ENCODE results near the gene TTYH3. TPM values are rescaled to one million over a fixed set of nuclear protein-coding genes. Genes with fewer than 3 reads are reported as not detected.
"Not testable (repeated sequence)": the region's sequence is repeated elsewhere in the genome, so short reads cannot be mapped to it uniquely, and the experiment has no call there.

The TTYH3 gene
- total and polyA plus RNA-seq, 8 donors = 82.9 to 153 (median 111) TPM

DNA sequence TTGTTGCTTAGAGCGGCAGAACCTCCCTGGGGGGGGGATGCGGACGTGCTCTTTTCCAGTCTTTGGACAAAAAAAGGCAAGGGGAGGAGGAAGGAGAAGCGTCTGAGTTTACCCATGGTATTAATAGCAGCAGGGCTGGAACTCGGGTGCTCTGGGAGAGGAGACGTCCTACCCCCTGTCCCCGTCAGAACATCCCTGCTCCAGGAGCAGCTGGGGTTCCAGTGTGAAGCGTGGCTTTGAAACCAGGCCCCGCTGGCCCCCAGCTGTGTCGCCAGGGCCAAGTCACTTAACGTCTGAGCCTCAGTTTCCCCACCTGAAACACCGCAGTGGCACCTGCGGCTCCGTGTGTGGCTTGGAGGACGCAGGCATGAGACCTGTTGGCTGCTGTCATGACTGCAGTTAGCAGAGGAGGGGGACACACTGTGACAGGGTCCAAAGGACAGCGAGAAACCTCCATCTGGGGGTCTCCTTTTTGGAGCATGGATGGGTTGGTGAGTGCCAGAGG, 57.6 kb downstream of the TTYH3 start:
- ATAC-seq (no peak), DNase-seq (no peak)
- H3K9me3 ChIP-seq = no peaks in the 10 kb centered on the region
- H3K4me3 ChIP-seq = no peak overlapping the region
- TF ChIP-seq, protein P1, sequence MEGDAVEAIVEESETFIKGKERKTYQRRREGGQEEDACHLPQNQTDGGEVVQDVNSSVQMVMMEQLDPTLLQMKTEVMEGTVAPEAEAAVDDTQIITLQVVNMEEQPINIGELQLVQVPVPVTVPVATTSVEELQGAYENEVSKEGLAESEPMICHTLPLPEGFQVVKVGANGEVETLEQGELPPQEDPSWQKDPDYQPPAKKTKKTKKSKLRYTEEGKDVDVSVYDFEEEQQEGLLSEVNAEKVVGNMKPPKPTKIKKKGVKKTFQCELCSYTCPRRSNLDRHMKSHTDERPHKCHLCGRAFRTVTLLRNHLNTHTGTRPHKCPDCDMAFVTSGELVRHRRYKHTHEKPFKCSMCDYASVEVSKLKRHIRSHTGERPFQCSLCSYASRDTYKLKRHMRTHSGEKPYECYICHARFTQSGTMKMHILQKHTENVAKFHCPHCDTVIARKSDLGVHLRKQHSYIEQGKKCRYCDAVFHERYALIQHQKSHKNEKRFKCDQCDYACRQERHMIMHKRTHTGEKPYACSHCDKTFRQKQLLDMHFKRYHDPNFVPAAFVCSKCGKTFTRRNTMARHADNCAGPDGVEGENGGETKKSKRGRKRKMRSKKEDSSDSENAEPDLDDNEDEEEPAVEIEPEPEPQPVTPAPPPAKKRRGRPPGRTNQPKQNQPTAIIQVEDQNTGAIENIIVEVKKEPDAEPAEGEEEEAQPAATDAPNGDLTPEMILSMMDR (IDR thresholded peaks at IDR 0.05) = no peak
- H3K36me3 ChIP-seq = no peaks in the 10 kb centered on the region
- no peak overlapping the region for H3K27ac ChIP-seq
- H3K27me3 ChIP-seq = peaks cover 23 to 65% of the 10 kb centered on the region in 2 donors
- intact Hi-C loops (cut with DNase I) = loop anchor here in 1 of 2 donors (10.0 kb wide), 2 partner anchors 125 to 235 kb away; no protein-coding TSS in a partner anchor
- peaks cover 3 to 22% of the 10 kb centered on the region in 2 donors for H3K4me1 ChIP-seq

DNA sequence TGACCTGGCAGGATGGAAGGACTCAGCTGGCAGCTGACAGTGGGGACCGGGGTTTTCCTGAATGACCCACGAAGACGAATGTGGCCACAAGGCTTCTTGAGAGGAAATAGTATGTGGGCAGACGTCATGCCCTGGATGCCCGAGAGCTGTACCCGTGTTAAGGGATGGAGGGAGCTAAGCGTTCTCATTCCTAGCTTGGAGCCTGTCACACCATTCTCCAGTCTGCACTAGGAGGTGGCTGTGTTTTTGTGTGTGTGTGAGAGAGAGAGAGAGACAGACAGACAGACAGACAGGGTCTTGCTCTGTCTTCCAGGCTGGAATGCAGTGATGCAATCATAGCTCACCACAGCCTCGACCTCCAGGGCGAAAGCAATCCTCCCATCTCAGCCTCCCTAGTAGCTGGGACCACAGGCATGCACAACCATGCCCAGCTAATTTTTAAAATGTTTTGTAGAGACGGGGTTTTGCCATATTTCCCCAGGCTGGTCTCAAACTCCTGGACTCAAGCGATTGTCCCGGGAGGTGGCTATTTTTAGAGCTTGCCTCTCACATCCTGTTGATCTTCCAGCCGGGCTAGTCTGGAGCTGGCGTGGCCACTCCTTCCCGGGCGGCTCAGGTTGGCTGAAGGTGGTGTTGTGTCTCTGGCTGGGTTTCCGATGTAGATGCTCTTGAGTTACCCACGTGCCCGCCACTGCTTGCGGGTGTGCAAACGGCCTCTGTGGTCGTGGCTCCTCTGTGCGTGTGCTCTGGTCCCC, 58.3 kb downstream of the TTYH3 start:
- H3K27ac ChIP-seq = no peak overlapping the region
- H3K9me3 ChIP-seq = no peaks in the 10 kb centered on the region
- H3K4me3 ChIP-seq = no peak overlapping the region
- H3K27me3 ChIP-seq = peaks cover 23 to 58% of the 10 kb centered on the region in 2 donors
- DNase-seq (no peak), ATAC-seq (no peak)
- TF ChIP-seq, protein P1 (IDR thresholded peaks at IDR 0.05) = no peak
- no peaks in the 10 kb centered on the region for H3K36me3 ChIP-seq
- H3K4me1 ChIP-seq = peaks cover 3 to 22% of the 10 kb centered on the region in 2 donors
- intact Hi-C loops (cut with DNase I) = loop anchor here in 1 of 2 donors (10.0 kb wide), 2 partner anchors 125 to 235 kb away; no protein-coding TSS in a partner anchor

DNA sequence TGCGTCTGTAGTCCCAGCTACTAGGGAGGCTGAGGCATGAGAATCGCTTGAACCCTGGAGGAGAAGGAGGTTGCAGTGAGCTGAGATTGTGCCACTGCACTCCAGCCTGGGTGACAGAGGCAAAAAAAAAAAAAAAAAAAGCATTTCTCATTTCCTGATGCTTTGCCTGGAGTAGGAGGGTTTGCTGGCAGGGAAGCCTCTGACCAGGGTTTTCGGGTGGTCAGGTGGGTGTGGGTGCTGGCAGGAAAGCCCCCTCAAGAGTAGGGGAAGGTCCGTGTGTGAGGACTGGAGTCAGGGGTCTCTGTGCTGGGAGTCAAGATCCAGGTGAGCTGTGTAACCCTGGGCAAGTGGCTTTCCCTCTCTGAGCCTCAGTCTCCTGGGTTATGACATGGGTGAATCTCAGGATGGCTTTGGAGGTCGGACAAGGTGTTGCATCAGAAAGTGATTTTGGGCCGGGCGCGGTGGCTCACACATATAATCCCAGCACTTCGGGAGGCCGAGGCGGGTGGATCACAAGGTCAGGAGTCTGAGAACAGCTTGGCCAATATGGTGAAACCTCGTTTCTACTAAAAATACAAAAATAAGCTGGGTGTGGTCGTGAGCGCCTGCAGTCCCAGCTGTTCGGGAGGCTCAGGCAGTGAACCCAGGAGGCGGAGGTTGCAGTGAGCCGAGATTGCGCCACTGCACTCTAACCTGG, 59.4 kb downstream of the TTYH3 start:
- no peak overlapping the region for H3K4me3 ChIP-seq
- ATAC-seq (no peak), DNase-seq (no peak)
- no peaks in the 10 kb centered on the region for H3K36me3 ChIP-seq
- TF ChIP-seq, protein P1 (IDR thresholded peaks at IDR 0.05) = no peak
- H3K4me1 ChIP-seq = peaks cover 3 to 22% of the 10 kb centered on the region in 2 donors
- peaks cover 23 to 48% of the 10 kb centered on the region in 2 donors for H3K27me3 ChIP-seq
- H3K9me3 ChIP-seq = no peaks in the 10 kb centered on the region
- no peak overlapping the region for H3K27ac ChIP-seq
- intact Hi-C loops (cut with DNase I) = no loop called here

DNA sequence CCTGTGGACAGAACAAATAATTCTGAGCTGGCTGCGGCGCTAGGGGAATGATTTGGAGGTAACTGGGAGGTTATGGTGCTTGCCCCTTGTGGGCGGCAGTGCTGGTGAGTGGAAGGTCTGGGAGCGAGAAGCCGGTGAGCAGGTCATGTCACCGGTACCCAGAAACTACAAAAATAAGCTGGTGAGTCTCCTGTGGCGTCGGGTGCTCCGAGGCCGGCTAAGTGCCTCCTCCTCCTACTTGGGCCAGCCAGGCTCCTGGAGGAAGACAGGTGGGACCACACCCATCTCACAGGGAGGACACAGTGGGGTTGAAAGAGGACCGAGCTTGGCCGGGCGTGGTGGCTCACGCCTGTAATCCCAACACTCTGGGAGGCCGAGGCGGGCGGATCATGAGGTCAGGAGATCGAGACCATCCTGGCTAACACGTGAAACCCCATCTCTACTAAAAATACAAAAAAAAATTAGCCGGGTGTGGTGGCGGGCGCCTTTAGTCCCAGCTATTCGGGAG, 60.2 kb downstream of the TTYH3 start:
- H3K36me3 ChIP-seq; ATAC-seq; intact Hi-C loops (cut with DNase I): not testable (repeated sequence)

DNA sequence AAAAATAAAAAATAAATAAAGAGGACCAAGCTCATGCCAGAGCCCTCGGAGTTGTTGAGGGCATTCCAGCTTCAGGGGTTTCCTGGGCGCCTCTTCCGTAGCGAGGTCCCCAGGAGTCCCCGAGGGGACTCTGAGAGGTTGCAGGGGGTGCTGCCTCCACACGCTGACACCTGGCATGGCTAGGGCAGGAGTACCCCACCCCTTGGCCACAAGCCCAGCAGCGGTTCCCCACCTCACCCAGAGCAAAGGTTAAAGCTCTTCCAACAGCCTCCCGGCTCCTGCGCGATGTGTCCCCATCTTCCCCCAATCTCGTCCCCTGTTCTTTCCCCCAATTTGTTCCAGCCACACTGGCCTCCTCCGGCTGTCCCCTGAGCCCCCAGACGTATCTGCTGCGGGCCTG, 60.8 kb downstream of the TTYH3 start:
- H3K27me3 ChIP-seq = peaks cover 16 to 41% of the 10 kb centered on the region in 2 donors
- intact Hi-C loops (cut with DNase I) = no loop called here
- H3K27ac ChIP-seq = no peak overlapping the region
- no peaks in the 10 kb centered on the region for H3K9me3 ChIP-seq
- H3K4me3 ChIP-seq = no peak overlapping the region
- TF ChIP-seq, protein P1 (IDR thresholded peaks at IDR 0.05) = no peak
- no peaks in the 10 kb centered on the region for H3K36me3 ChIP-seq
- ATAC-seq (no peak), DNase-seq (no peak)
- peaks cover 3 to 20% of the 10 kb centered on the region in 2 donors for H3K4me1 ChIP-seq

More for the DNA sequence above, 60.2 kb downstream of the TTYH3 start:
- DNase-seq, H3K4me3 ChIP-seq, H3K27ac ChIP-seq, H3K9me3 ChIP-seq: not testable (repeated sequence)
- Histone ChIP-seq H3K4me1 (peaks cover 3 to 22% of the 10 kb centered on the region in 2 donors), H3K27me3 (peaks cover 21 to 42% of the 10 kb centered on the region in 2 donors)

DNA sequence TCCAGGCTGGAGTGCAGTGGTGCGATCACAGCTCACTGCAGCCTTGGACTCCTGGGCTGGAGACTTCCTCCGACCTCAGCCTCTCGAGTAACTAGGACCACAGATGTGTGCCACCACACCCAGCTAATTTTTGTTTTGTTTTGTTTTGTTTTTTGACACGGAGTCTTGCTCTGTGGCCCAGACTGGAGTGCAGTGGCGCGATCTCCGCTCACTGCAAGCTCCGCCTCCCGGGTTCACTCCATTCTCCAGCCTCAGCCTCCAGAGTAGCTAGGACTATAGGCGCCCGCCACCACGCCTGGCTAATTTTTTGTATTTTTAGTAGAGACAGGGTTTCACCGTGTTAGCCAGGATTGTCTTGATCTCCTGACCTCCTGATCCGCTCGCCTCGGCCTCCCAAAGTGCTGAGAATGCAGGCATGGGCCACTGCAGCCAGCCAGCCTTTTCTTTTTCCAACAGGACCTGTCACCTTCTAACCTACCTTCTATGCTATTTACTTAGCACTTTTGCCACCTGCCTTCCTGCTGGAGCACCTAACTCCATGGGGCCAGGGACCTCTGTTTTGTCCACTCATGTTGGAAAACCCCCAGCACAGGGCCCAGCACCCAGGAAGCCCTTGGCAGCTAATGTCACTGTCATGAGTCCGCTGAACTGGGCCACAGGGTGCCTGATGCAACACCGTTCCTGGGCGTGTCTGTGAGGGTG, 61.8 kb downstream of the TTYH3 start:
- peaks cover 5 to 36% of the 10 kb centered on the region in 2 donors for H3K27me3 ChIP-seq
- H3K27ac ChIP-seq; H3K4me1 ChIP-seq; H3K9me3 ChIP-seq; intact Hi-C loops (cut with DNase I); H3K4me3 ChIP-seq; DNase-seq; H3K36me3 ChIP-seq: not testable (repeated sequence)
- ATAC-seq = peak; percentile 58

DNA sequence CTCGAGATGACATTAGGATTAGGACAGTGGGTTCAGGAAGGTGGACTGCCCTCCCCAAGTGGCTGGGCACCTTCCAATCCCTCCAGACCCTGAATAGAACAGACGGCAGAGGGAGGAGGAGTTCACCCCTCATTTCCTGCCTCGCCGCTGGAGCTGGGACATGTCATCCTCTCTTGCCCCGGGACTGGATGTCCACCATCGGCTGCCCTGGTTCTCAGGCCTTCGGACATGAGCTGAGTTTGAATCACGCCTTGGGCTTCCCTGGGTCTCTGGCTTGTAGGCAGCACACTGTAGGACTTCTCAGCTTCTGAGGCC, 62.3 kb downstream of the TTYH3 start:
- ATAC-seq; H3K4me1 ChIP-seq; DNase-seq; H3K36me3 ChIP-seq; H3K9me3 ChIP-seq; intact Hi-C loops (cut with DNase I); H3K4me3 ChIP-seq; H3K27ac ChIP-seq: not testable (repeated sequence)
- peaks cover under 1 to 36% of the 10 kb centered on the region in 2 donors for H3K27me3 ChIP-seq

All from left lung (tissue), 10 donors.